ENCODE results near the gene NOS2.

GRCh38 chr17:27824745-27825144 lies 24.4 kb upstream of the NOS2 start:
- TF ChIP-seq POLR2AphosphoS5 (IDR thresholded peaks at IDR 0.05; ENCODE audit: low read depth, low read length) (no peak), TAF1 (IDR thresholded peaks at IDR 0.05; ENCODE audit: low read depth, low read length) (no peak), SPI1 (IDR thresholded peaks at IDR 0.05; ENCODE audit: low read depth, low read length) (no peak), POLR2A (IDR thresholded peaks at IDR 0.05; ENCODE audit: low read depth, low read length) (no peak)
